ENCODE data around the gene ABLIM2. TPM values are rescaled to one million over a fixed set of nuclear protein-coding genes. Genes with fewer than 3 reads are reported as not detected.

The ABLIM2 gene
- total and polyA plus RNA-seq, 2 of the 4 experiments (the other 2 are of a cell fraction): under 0.01 to 0.10 TPM

- Histone ChIP-seq H4K91ac (ENCODE audit: insufficient read depth, low read depth, low read length) (no peak overlapping the region), H2BK120ac (ENCODE audit: low read depth, low read length) (no peak overlapping the region; the same call in 1 of the 2 replicates), H2BK15ac (ENCODE audit: low read depth, low read length) (no peak overlapping the region), H3K4me1 (ENCODE audit: control insufficient read depth, insufficient read depth, low read length) (peaks cover 33% of the 10 kb centered on the region), H3K9ac (ENCODE audit: low read depth, low read length) (no peak overlapping the region), H2BK20ac (ENCODE audit: low read depth, low read length) (peak overlapping the region; percentile 28; the same call in 1 of the 2 replicates), H3K4me3 (ENCODE audit: insufficient read depth, low read depth, low read length) (no peak overlapping the region), H4K5ac (ENCODE audit: low read depth, low read length) (no peak overlapping the region), H3K56ac (ENCODE audit: extremely low read depth, insufficient read depth, low read length) (no peak overlapping the region), H3K23ac (ENCODE audit: low read depth, low read length) (no peak overlapping the region), H2BK5ac (ENCODE audit: low read depth, low read length, poor library complexity, severe bottlenecking) (peak overlapping the region; percentile 62), H3K27me3 (ENCODE audit: control insufficient read depth, insufficient read depth, low read length) (no peaks in the 10 kb centered on the region), H4K20me1 (ENCODE audit: insufficient read depth, low read length) (peaks cover 95% of the 10 kb centered on the region), H3K9me3 (ENCODE audit: control insufficient read depth, insufficient read depth, low read length) (no peaks in the 10 kb centered on the region; the same call in 1 of the 2 replicates), H3K4me2 (ENCODE audit: low read depth, low read length) (no peak overlapping the region), H3K14ac (replicated peaks; ENCODE audit: low read depth, low read length) (no peak overlapping the region), H2AK5ac (ENCODE audit: low read depth, low read length) (peak overlapping the region; percentile 54; the same call in 1 of the 2 replicates), H3K9me1 (ENCODE audit: insufficient read depth, low read length) (peaks cover 29% of the 10 kb centered on the region), H2AK9ac (replicated peaks; ENCODE audit: low read depth, low read length, poor library complexity) (peak overlapping the region; percentile 34), H3K27ac (ENCODE audit: insufficient read depth, low read length) (no peak overlapping the region), H3K4ac (ENCODE audit: low read depth, low read length) (no peak overlapping the region), H4K8ac (ENCODE audit: low read depth in 2 of 2, low read length in 2 of 2) (peak overlapping the region in 1 of 2 experiments; percentile 2; a peak in 1 of 4 replicates), H2AFZ (replicated peaks; ENCODE audit: low read length, poor library complexity) (peak overlapping the region; percentile 4), H3K18ac (ENCODE audit: low read depth, low read length) (no peak overlapping the region), H3K36me3 (ENCODE audit: control insufficient read depth, insufficient read depth, low read length) (peaks cover 18% of the 10 kb centered on the region), H3K79me1 (ENCODE audit: low read depth in 1 of 2, low read length in 2 of 2) (peaks cover 5 to 83% of the 10 kb centered on the region in 2 experiments)
- ATAC-seq (ENCODE audit: low read depth) (no peak), DNase-seq (no peak)
- intact Hi-C loops (cut with micrococcal nuclease): loop anchor here (2.0 kb wide), 1 partner anchor 126 kb away; no protein-coding TSS in a partner anchor
- ChIA-PET CTCF (interaction anchor here (0.6 to 1.6 kb wide), 3 partner anchors 51 to 124 kb away, joined by 3 read pairs; no protein-coding TSS in a partner anchor), POLR2A (ENCODE audit: unreplicated experiment) (no interaction called here)
- no TSS peak for BruUV-seq (replicated peaks)
- dilution Hi-C loops (cut with HindIII; ENCODE audit: low sequenced_read_pairs, unreplicated experiment): no loop called here
- TF ChIP-seq FOS (IDR thresholded peaks at IDR 0.05; ENCODE audit: low read depth, low read length): no peak
- TF ChIP-seq MXI1 (IDR thresholded peaks at IDR 0.05; ENCODE audit: borderline replicate concordance, low read depth, low read length): no peak
- no peak for TF ChIP-seq CEBPB (IDR thresholded peaks at IDR 0.05; ENCODE audit: low read depth, low read length)
- TF ChIP-seq SMC3 (IDR thresholded peaks at IDR 0.05; ENCODE audit: low read depth, low read length): no peak
- no peak for TF ChIP-seq USF2 (IDR thresholded peaks at IDR 0.05; ENCODE audit: low read depth, low read length)
- no peak for TF ChIP-seq MAZ (IDR thresholded peaks at IDR 0.05; ENCODE audit: borderline replicate concordance, low read depth, low read length)
- TF ChIP-seq BHLHE40 (IDR thresholded peaks at IDR 0.05; ENCODE audit: low read depth, low read length): no peak
- no peak for TF ChIP-seq RAD21 (IDR thresholded peaks at IDR 0.05; ENCODE audit: low read length)
- no peak for TF ChIP-seq CHD1 (IDR thresholded peaks at IDR 0.05; ENCODE audit: low read depth, low read length)
- no peak for TF ChIP-seq CTCF (conservative IDR thresholded peaks at IDR 0.05; ENCODE audit: low read depth, low read length)
- no peak for TF ChIP-seq MAFK (IDR thresholded peaks at IDR 0.05; ENCODE audit: low read depth, low read length)
- TF ChIP-seq NFE2L2 (IDR thresholded peaks at IDR 0.05; ENCODE audit: low read depth, low read length): no peak
- TF ChIP-seq RFX5 (IDR thresholded peaks at IDR 0.05; ENCODE audit: low read depth, low read length): no peak
- TF ChIP-seq POLR2A (IDR thresholded peaks at IDR 0.05; ENCODE audit: low read depth, low read length): no peak
- TF ChIP-seq ELK1 (IDR thresholded peaks at IDR 0.05; ENCODE audit: borderline replicate concordance, low read depth, low read length): no peak
- TF ChIP-seq RCOR1 (IDR thresholded peaks at IDR 0.05; ENCODE audit: insufficient replicate concordance, low read length): no peak
- in situ Hi-C loops (cut with MboI; ENCODE audit: low sequenced_read_pairs): no loop called here
- 87% methylated on average over 5 of the region's 7 CpGs; no CpG with 5 or more reads in 1 of the 2 experiments for WGBS, 2 experiments (ENCODE audit: extremely low coverage in 2 of 2, insufficient read length in 1 of 2)
Observed at GRCh38 chr4:7928711-7929110, 229.9 kb downstream of the ABLIM2 start.
